Measurements from ENCODE around the gene CNOT6.
A peak's percentile ranks its signal among the peaks of the same experiment; 100 is the strongest.
"Not testable (repeated sequence)": the region's sequence is repeated elsewhere in the genome, so short reads cannot be mapped to it uniquely, and the experiment has no call there.

Gene CNOT6

DNA sequence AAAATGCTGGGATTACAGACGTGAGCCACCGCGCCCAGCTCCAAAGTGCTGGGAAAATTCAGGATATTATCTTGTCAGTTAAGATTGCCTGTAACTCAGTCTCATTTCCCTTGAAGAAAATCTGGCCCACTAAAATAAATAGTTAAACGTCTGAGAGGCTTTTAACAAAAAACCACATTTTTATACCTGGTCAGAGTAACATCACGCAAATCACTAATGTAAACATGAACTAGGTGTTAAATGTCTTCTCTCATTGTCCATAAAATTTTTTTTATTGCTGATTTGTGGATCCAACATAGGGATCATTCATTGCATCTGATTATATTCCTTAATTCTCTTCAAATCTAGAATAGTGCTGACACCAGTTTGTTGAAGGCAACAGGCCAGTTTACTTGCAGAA is 22.3 kb downstream of the CNOT6 start:
- DNase-seq (ENCODE audit: low read depth, low spot score) = no peak

DNA sequence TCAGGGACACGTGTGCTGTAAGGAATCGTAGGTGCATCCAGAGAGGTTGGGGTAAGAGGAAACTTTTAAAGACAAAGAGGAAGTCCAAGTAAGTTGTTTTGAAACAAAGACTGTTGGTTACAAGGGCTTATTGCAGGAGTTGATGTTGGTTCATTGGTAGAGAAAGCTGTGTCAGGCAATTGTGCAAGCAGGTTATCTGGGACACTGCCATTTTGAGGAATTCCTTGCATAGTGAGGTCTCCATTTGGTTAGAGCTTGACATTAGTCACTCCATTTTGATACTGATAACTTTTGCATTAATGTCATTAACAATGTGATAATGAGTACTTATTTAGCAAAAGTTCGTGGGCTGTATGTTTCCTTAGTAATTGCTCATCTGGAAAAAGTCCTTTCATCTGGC is 24.9 kb downstream of the CNOT6 start:
- DNase-seq (ENCODE audit: low read depth, low spot score) = no peak

DNA sequence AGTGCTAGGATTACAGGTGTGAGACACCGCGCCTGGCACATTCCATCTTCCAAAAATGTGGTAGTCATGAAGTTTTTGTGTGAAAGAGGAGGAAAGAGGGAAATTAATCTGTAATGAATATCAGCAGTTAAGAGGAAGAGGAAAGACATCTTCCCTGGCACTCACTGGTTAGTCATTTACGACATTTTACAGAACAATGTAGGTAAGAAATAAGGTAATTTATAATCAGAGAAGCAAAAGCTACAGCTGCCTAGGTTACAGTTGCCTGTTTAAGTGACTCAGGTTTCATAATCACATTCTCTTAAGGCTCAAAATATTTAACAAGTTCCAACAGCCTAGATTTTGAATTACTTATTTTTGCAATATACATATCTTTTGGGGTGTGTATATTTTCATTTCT is 26.9 kb downstream of the CNOT6 start:
- no peak for DNase-seq (ENCODE audit: low read depth, low spot score)

DNA sequence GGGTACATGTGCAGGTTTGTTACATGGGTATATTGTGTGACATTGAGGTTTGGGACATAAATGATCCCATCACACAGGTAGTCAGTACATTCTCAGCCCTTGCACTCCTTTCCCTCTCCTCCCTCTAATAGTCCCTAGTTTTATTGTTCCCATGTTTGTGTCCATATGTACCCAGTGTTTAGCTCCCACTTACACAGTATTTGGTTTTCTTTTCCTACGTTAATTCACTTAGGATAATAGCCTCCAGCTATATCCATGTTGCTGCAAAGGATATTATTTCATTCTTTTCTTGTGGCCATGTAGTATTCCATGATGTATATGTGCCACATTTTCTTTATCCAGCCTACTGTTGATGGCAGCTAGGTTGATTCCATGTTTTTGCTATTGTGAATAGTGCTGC is 27.4 kb downstream of the CNOT6 start:
- no peak for DNase-seq (ENCODE audit: low read depth, low spot score)

DNA sequence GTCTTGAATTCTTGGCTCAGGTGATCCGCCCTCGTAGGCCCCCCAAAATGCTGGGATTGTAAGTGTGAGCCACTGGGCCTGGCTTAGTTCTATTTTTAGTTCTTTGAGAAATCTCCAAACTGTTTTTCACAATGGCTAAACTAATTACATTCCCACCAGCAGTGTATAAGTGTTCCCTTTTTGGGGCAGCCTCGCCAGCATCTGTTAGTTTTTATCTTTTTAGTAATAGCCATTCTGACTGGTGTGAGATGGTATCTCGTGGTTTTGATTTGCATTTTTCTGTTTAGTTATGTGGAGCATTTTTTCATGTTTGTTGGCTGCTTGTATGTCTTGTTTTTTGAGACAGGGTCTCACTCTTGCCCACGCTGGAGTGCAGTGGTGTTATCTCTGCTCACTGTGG is 28.2 kb downstream of the CNOT6 start:
- no peak for DNase-seq (ENCODE audit: low read depth, low spot score)

DNA sequence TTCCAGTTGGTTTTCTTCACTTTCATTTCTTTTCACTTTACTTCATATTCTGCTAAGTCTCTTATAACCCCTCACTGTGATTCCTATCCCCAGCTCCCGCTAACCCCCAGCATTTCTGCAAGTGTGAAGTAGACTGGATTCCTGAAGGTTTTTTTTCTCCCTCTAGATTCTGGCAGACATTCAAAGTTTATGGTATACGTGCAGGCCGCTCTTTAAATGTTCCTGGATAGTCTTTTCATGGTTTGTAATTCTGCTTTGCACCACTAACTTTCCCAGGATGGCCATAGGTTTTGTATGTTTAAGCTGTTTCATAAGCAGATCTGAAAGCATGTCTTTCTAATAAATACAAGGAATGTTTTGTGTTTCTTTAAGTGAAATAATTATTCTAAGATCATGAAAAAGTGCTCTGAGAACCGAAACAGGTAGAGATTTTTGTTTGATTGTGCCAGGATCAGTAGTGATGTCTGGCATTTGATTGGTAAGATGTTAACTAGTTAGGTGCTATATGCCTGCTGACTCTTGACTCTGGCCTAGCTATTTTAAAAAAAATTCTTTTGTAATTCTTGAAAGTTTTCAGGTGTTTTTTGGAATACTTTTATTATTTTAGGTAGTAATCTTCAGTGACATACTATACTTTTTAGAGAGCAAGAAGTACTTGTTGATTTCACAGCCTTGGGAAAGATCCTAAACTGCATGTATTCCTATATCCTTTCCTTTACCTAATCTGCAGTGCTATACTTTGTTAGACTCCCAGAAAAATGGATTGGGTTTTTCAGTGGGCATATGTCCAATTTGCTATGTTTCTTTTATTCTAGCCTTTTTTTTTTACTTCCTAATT is 29.7 kb downstream of the CNOT6 start:
- DNase-seq (ENCODE audit: low read depth, low spot score) = no peak

DNA sequence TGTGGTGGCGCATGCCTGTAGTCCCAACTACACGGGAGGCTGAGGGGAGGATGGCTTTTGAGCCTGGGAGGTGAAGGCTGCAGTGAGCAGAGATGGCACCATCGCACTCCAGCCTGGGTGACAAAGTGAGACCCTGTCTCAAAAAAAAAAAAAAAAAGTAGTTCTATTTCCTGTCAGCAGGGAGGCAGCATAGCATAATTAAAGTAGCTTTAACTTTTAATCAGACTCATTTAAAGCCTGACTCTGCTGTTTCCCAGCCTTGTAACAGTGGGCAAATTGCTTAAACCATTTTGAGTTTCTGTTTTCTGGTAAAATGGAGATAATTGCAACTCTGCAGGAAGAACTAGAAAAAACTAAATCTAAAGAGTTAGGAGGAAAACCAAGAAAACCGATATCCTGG is 31.2 kb downstream of the CNOT6 start:
- DNase-seq (ENCODE audit: low read depth, low spot score) = no peak

DNA sequence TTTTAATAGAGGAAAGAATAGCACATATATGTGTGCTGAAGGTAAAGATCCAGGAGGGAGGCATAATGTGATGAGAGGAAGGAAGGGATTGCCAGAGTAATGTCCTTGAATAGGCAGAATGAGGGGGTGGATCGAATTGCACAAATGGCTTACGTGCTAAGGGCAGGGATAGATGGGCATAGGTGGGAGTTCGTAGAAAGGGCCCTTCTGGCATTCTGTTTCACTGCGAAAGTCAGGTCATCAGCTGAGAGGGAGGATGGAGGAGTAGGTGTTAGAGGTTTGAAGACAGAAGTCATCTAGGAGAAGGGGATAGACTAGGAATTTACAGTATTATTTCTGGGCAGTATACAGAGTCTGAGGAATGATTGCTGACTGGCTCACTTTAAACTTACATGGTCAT is 32.1 kb downstream of the CNOT6 start:
- DNase-seq (ENCODE audit: low read depth, low spot score) = no peak

DNA sequence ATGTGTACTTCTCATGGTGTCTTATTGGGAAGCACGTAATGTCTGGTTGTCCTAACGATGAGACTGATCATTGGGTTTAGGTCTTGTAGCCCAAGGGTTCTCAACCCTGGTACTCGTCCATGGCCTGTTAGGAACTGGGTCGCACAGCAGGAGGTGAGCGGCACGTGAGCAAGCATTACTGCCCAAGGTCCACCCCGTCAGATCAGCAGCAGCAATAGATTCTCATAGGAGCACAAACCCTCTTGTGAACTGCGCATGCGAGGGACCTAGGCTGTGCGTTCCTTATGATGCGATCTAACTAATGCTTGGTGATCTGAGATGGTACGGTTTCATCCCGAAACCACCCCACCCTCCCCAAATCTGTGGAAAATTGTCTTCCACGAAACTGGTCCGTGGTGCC is 33.5 kb downstream of the CNOT6 start:
- DNase-seq (ENCODE audit: low read depth, low spot score) = no peak

DNA sequence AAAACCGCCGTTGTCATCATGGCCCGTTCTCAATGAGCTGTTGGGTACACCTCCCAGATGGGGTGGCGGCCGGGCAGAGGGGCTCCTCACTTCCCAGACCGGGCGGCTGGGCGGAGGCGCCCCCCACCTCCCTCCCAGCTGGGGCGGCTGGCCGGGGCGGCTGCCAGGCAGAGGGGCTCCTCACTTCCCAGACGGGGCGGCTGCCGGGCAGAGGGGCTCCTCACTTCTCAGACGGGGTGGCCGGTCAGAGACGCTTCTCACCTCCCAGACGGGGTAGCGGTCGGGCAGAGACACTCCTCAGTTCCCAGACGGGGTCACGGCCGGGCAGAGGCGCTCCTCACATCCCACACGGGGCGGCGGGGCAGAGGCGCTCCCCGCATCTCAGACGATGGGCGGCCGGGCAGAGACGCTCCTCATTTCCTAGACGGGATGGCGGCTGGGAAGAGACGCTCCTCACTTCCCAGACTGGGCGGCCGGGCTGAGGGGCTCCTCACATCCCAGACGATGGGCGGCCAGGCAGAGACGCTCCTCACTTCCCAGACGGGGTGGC is 36.9 kb downstream of the CNOT6 start:
- DNase-seq (ENCODE audit: low read depth, low spot score) = not testable (repeated sequence)

DNA sequence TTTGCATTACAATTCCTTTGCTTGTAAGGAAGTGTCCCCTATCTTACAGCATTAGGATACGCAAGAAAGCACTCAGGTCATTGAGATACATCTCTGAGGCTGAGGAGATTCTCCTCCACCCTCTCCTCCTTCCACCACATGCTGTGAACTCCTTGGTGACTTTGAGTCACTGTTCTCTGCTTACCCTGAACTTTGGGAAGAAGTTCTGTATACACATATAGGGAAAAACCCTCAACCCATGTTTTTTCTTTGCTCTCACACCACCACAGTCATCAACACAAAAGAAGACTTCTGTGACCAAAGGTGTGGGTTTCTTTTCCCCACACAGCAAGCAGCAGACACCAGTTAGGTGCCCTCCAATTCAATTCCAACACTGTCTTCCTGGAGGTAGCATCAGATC is 38.1 kb downstream of the CNOT6 start:
- DNase-seq (ENCODE audit: low read depth, low spot score) = no peak

DNA sequence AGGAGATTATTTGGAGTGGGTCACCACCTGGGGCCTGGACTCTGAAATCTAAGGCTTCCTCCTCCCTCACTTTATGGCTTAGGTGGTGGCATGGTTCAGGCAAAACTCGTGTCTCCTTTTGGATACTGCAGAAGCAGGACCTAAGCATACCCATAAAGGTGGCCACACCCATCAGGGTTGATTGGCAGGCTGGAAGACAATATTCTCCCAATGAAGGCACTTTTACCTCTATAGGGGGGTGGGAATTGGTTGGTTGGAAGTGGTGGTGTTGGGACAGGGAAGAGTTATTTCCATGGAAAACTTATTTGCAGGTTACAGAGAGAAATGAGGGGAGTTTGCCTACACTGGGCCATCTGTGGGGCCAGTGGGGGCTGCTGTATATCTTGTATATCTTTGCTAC is 39.7 kb downstream of the CNOT6 start:
- no peak for DNase-seq (ENCODE audit: low read depth, low spot score)

DNA sequence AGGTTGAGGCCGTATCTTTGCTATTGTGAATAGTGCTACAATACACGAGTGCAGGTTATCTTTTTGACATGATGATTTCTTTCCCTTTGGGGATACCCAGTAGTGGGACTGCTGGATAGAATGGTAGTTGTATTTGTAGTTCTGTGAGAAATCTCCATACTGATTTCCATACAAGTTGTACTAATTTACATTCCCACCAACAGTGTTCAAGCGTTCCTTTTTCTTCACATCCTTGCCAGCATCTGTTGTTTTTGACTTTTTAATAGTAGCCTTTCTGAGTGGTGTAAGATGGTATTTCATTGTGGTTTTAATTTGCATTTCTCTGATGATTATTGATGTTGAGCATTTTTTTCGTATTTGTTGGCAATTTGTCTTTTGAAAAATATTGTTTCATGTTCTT is 41.4 kb downstream of the CNOT6 start:
- no peak for DNase-seq (ENCODE audit: low read depth, low spot score)

DNA sequence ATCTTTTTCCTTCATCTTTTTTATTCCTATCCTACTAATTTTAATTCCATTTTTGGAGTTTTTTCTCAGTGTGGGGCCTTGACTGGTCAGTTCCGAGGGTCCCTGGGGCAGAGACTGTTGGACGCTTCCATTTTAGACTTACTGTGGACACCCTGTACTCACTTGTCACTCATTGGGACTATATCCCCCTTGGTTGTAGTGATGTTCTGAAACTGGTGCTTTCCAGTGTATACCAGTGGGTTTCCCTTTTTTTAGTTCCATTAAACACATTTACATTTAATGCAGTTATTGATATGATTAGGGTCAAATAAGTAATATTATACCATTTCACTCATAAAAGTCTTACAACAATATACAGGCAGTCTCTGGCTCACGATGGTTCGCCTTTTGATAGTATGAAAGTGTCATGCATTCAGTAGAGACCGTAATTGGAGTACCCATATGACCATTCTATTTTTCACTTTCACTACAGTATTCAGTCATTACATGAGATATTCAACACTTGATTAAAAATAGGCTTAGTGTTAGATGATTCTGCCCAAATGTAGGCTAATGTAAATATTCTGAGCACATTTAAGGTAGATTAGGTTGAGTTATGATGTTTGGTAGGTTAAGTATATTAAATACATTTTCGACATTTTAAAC is 46.0 kb downstream of the CNOT6 start:
- DNase-seq (ENCODE audit: low read depth, low spot score) = no peak

DNA sequence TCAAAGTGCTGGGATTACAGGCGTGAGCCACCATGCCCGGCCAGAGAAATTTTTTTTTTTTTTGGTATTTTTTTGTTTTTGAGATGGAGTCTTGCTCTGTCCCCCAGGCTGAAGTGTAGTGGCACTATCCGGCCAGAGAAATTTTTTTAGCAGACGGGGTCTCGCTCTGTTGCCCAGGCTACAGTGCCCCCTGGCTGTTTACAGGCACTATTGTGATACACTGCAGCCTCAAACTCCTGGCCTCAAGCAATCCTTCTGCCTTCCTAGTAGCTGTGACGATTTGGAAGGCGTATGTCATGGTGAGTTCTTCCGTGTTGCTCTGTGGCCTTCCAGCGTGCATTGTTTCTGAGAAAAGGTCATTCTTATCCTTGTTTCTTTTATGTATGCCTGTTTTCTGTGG is 47.5 kb downstream of the CNOT6 start:
- peak; percentile 18 for DNase-seq (ENCODE audit: low read depth, low spot score)

DNA sequence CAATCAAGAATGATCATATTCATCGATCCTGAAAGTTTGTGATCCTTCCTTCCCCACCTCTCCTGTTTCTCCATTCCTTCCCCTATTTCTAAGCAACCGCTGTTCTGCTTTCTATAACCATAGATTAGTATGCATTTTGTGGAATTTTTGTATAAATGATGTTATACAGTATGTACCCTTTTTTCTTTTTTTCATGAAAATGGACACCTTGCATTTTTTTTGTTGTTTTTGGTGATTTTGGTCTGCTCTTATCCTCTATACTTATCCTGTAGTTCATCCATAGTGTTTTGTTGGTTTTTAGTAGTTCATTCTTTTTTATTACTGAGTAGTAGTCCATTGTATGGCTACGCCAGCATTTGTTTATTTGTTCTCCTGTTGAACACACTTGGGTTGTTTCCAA is 51.1 kb downstream of the CNOT6 start:
- no peak for DNase-seq (ENCODE audit: low read depth, low spot score)

DNA sequence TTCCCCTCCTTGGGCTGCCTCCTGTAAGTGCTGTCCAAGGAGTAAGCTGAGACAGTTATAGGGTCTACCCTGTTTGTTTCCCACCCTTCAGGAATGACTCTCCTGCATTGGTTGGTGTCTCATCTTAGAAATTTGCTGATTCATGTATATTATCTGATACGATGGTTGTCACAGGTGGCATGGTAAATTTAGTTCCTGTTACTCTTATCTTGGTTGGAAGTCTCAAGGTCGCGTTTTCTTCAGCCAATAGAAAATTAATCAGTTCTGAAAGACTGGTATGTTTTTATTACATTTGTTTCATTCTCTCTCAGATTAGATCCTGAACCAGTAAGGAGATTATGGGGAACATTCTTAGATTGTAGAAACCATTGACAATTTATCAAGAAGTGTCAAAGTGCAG is 54.4 kb downstream of the CNOT6 start:
- DNase-seq (ENCODE audit: low read depth, low spot score) = no peak

DNA sequence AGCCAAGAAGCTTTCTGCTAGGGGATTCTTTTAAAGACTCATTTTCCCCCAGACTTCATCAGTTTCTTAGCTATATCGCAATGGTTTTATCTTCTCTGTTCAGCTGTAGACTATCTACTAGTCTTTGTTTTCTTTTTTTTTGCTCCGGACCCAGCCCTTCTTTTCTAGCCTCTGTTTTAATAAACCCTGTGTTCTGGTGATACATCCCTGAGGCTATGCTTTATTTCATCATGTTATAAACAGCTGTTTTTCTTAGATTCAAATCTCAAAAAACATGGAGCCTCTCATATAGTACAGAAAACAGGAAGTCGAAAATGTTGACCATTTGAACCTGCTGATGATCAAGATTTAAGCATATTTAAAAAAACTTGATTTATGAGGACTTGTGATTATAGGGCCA is 59.4 kb downstream of the CNOT6 start:
- no peak for DNase-seq (ENCODE audit: low read depth, low spot score)

DNA sequence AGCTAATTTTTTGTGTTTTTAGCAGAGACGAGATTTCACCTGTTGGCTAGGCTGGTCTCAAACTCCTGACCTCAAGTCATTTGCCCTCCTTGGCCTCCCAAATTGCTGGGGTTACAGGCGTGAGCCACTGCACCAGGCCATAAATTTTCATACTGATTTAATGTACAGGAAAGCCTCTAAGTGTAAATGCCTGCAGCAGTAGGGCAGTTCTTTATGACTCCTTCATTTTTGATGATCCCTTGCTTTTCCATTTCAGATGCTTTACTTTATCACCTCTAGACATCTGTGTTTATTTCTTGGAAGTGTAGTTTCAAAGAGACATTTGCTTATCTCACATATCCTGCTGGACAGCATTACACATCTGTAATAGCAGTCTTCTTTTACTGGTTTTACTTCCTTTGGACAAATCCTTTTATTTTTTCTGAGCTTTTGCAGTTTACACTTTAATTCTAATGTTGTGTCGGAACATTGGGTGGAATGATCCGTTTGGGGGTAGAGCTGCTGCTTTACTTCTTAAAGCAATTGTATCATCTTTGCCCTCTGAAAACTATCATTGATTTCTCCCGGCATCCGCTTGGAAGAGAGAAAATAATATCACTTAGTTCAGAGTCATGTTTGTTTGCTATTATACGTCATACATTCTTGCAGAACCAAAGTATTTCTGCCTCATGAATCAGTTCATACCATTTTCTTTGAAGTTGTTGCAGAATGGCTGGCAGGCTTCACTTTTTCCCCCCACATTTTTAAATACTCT is 61.2 kb downstream of the CNOT6 start:
- no peak for DNase-seq (ENCODE audit: low read depth, low spot score)

DNA sequence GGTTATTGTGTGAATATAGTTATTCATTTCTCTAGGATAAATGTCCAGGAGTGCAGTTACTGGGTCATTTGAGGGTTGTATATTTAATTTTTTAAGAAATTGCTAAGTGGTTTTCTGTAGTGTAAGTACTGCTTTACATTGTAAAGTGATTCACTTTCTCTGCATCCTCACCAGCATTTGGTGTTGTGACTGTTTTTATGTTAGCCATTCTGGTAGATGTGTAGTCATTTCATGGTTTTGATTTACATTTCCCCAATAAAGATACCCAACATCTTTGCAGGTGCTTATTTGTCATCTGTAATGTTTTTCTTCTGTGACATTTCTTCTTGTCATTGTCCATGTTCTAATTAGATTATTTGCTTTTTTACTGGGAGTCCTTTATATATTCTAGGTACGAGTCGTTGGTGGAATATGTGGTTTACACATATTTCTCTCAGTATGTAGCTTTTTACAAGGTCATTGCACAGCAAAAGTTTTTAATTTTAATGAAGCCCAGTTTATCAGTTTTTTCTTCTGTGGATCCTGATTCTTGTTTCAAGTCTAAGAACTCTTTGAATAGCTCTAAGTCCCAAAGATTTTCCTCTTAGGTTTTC is 63.1 kb downstream of the CNOT6 start:
- DNase-seq (ENCODE audit: low read depth, low spot score) = no peak

DNA sequence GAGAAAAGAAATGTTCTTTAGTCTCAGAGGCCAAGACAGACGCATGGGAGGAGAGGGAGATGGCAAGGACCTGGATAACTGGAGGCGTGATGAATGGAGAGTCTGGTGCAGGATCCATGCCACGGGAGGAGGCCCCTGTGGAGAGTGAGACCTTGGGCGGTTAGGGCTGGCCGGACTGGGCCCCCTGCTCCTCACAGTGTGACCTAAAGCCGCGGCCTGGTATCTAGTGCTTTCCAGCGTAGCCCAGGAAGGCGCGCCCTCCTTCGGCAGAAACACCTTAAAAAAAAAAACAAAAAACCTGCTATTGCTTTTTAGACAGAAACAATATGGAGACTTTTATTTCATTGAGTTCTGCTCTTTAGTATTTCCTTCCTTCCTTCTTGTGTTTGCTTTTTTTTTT is 64.1 kb downstream of the CNOT6 start:
- no peak for DNase-seq (ENCODE audit: low read depth, low spot score)

DNA sequence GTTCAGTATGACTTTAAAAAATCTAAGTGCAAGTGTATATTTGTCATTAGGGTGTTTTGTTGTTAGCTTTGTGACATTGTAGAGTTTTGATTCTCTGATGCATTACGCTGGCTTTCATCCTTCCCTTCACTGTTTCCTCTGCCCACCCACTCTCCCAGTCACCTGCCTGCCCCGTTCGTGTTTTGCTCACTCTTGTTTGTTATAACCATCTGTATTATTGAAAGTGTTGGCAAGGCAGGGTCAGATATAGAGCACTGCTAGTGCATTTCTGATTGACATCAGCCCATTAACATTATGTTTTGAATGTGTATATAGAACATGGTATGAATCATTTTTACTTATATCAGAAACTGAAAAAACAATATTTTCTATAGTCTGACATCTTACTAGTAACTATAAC is 69.8 kb downstream of the CNOT6 start:
- DNase-seq (ENCODE audit: low read depth, low spot score) = no peak
